B cell (primary cell): Measurements from ENCODE around the gene ZNF423.

Experiments used
- CTCF ChIP-seq: fragments of 200-600 bp; IDR thresholded peaks from one replicate; pipeline ENCODE4 v1.8.0; 2022; ENCODE audit warnings: antibody characterized with exemption, mild to moderate bottlenecking
- EZH2 ChIP-seq: IDR thresholded peaks from 2 replicates; pipeline ENCODE4 v1.6.1; 2012; ENCODE audit warnings: borderline replicate concordance, low read depth, mild to moderate bottlenecking, moderate library complexity, low read length; ENCODE audit not compliant: insufficient read depth, poor library complexity, severe bottlenecking

GRCh38 chr16:49556249-49556605 is 299.7 kb downstream of the ZNF423 start:
- TF ChIP-seq EZH2 (no peak), CTCF (no peak)
